Measurements from ENCODE around the gene IGHMBP2. TPM values are rescaled to one million over a fixed set of nuclear protein-coding genes. Genes with fewer than 3 reads are reported as not detected.

Gene IGHMBP2
- total RNA-seq, 1 experiment from 2014 or later: 24.0 TPM

DNA sequence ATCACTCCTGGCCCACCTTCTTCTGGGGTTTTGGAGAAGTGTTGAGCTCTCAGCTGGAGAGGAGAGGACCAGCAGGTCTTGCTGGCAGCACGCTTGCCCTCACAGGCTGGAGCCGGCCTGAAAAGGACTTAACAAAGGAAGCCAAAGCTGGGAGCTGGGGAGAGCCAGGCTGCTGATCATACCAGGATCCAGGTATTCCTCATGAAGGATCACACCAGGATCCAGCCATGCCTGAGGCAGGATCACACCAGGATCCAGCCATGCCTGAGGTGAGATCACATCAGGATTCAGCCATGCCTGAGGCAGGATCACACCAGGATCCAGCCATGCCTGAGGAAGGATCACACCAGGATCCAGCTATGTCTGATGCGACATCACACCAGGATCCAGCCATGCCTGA lies 60.1 kb downstream of the IGHMBP2 start:
- Histone ChIP-seq H4K8ac (replicated peaks; ENCODE audit: insufficient read length, low read depth, low read length) (no peak overlapping the region), H4K5ac (ENCODE audit: insufficient read length, low read depth, low read length) (no peak overlapping the region), H3K4me2 (ENCODE audit: insufficient read depth, insufficient read length, low read length) (no peak overlapping the region), H4K20me1 (ENCODE audit: control insufficient read depth, insufficient read depth, insufficient read length) (no peaks in the 10 kb centered on the region), H3K56ac (ENCODE audit: insufficient read length, low read depth, low read length) (no peak overlapping the region), H3T11ph (ENCODE audit: low read length) (no peak overlapping the region), H2AFZ (ENCODE audit: low read length) (no peak overlapping the region), H3K23me2 (ENCODE audit: insufficient read length, low read depth, low read length, poor library complexity, severe bottlenecking) (peaks cover 2% of the 10 kb centered on the region), H3K79me2 (ENCODE audit: insufficient read depth, low read length) (no peaks in the 10 kb centered on the region), H3K14ac (ENCODE audit: insufficient read depth, low read length) (no peak overlapping the region; the same call in 1 of the 2 replicates), H3K4me1 (ENCODE audit: insufficient read depth, low read length) (no peaks in the 10 kb centered on the region), H2BK15ac (ENCODE audit: low read depth, low read length) (no peak overlapping the region), H2BK5ac (ENCODE audit: insufficient read length, low read length) (no peak overlapping the region), H3K79me1 (ENCODE audit: insufficient read depth, low read depth, low read length, poor library complexity, severe bottlenecking) (no peaks in the 10 kb centered on the region), H3K27me3 (ENCODE audit: insufficient read depth, low read length) (no peaks in the 10 kb centered on the region), H2AK5ac (ENCODE audit: insufficient read length, low read length) (no peak overlapping the region), H4K91ac (ENCODE audit: insufficient read length, low read depth, low read length) (no peak overlapping the region), H3K18ac (ENCODE audit: insufficient read length, low read depth, low read length) (no peak overlapping the region), H3K23ac (ENCODE audit: insufficient read length, low read depth, low read length) (no peak overlapping the region), H3K4ac (ENCODE audit: low read depth, low read length) (no peak overlapping the region), H2BK120ac (ENCODE audit: low read depth, low read length, poor library complexity, severe bottlenecking) (no peak overlapping the region), H3K9ac (ENCODE audit: extremely low read depth, insufficient read length, low read length) (no peak overlapping the region), H2BK20ac (ENCODE audit: low read depth, low read length, poor library complexity, severe bottlenecking) (no peak overlapping the region), H3K27ac (ENCODE audit: insufficient read length, low read depth, low read length) (no peak overlapping the region), H3K9me3 (ENCODE audit: control insufficient read depth, low read depth, low read length) (no peaks in the 10 kb centered on the region), H2BK12ac (ENCODE audit: insufficient read length, low read depth, low read length) (no peak overlapping the region)
- no peak overlapping the region for H3K27ac Mint-ChIP-seq
- no peaks in the 10 kb centered on the region; the same call in 1 of the 2 replicates for H3K27me3 Mint-ChIP-seq (ENCODE audit: low read depth)
- H3K4me1 Mint-ChIP-seq: peaks cover 2 to 4% of the 10 kb centered on the region in 2 experiments; a peak in 2 of 4 replicates
- peak; percentile 43 for DNase-seq
- H3K36me3 Mint-ChIP-seq (ENCODE audit: insufficient read depth in 1 of 3, low read depth in 3 of 3): no peaks in the 10 kb centered on the region
- no CpG with 5 or more reads among the region's 3 CpGs for WGBS (ENCODE audit: extremely low coverage, insufficient read length, low lambda C conversion rate)
- H3K4me3 Mint-ChIP-seq: no peak overlapping the region
- TF ChIP-seq, protein P1, sequence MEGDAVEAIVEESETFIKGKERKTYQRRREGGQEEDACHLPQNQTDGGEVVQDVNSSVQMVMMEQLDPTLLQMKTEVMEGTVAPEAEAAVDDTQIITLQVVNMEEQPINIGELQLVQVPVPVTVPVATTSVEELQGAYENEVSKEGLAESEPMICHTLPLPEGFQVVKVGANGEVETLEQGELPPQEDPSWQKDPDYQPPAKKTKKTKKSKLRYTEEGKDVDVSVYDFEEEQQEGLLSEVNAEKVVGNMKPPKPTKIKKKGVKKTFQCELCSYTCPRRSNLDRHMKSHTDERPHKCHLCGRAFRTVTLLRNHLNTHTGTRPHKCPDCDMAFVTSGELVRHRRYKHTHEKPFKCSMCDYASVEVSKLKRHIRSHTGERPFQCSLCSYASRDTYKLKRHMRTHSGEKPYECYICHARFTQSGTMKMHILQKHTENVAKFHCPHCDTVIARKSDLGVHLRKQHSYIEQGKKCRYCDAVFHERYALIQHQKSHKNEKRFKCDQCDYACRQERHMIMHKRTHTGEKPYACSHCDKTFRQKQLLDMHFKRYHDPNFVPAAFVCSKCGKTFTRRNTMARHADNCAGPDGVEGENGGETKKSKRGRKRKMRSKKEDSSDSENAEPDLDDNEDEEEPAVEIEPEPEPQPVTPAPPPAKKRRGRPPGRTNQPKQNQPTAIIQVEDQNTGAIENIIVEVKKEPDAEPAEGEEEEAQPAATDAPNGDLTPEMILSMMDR (conservative IDR thresholded peaks at IDR 0.05): no peak
- H3K9me3 Mint-ChIP-seq: no peaks in the 10 kb centered on the region; a peak in 1 of 5 replicates
